AG09319 (cell line): ENCODE results near the gene SEC14L3.

ENCODE experiments used
- DNase-seq: peaks from one replicate; pipeline ENCODE4 v3.0.0-alpha.2; 2010; ENCODE audit warnings: low read depth; ENCODE audit errors: extremely low read depth
- TF ChIP-seq, protein P1 (sequence below): IDR thresholded peaks from 2 replicates; pipeline ENCODE4 v1.5.1; 2011; ENCODE audit warnings: low read depth, mild to moderate bottlenecking, inconsistent platforms, low read length, moderate library complexity

SEC14L3 gene

DNA sequence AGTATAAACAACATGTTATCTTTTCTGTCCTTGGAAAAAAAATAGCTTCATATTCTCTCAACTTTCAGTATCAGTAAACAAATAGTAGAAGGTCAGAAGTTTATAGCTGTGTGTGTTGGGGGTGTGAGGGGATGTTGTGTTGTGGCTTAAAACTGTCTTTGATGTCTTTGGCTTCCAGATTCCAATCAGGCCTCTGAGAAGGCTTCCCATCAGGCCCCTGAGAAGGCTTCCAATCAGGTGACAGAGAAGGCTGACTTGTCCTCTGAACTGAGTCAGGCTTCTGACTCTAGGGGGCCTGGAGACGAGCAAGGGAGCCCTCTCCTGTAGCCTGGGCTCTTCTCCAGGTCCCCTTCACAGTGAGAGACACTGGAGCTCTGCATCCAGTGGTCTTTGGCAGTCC lies 37.0 kb downstream of the SEC14L3 start:
- DNase-seq = no peak
- TF ChIP-seq, protein P1, sequence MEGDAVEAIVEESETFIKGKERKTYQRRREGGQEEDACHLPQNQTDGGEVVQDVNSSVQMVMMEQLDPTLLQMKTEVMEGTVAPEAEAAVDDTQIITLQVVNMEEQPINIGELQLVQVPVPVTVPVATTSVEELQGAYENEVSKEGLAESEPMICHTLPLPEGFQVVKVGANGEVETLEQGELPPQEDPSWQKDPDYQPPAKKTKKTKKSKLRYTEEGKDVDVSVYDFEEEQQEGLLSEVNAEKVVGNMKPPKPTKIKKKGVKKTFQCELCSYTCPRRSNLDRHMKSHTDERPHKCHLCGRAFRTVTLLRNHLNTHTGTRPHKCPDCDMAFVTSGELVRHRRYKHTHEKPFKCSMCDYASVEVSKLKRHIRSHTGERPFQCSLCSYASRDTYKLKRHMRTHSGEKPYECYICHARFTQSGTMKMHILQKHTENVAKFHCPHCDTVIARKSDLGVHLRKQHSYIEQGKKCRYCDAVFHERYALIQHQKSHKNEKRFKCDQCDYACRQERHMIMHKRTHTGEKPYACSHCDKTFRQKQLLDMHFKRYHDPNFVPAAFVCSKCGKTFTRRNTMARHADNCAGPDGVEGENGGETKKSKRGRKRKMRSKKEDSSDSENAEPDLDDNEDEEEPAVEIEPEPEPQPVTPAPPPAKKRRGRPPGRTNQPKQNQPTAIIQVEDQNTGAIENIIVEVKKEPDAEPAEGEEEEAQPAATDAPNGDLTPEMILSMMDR = no peak

DNA sequence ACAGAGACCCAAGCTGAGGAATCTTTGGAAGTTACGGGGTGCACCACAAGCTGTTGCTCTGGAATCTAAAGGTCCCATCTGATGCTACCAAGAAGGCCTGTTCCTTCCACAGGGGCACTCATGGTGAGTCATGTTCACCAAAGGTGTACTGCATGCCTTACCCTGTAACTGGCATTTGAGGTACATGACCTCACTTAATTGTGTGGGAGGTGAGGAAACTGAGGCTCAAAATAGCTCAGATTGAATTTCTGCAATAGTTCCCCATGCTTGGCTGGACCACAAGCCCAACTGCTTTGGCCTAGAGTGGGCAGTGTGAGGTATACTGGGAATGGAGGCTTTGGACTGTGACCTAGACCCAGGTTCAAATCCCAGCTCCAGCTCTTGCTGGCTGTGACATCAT lies 38.0 kb downstream of the SEC14L3 start:
- DNase-seq = no peak
- TF ChIP-seq, protein P1 = no peak

DNA sequence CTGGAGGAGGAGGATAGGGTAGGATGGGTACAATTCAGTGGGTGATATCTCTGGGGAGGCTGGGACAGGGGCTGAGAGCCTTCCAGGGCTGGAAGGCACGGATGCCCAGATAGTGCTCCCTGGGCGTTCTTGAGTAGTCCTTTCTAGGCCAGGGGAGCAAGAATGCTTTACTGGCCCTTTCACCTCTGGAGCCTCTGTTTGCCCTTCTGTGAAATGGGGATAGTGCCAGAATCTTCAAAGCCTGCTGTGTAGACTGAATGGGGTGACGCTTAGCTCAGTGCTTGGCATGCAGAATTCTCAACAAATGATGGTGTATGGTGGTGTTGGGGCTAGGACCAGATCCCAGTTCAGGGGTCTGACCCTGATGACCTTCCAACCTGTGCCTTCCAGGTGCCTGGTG lies 38.6 kb downstream of the SEC14L3 start:
- DNase-seq = no peak
- TF ChIP-seq, protein P1 = no peak

DNA sequence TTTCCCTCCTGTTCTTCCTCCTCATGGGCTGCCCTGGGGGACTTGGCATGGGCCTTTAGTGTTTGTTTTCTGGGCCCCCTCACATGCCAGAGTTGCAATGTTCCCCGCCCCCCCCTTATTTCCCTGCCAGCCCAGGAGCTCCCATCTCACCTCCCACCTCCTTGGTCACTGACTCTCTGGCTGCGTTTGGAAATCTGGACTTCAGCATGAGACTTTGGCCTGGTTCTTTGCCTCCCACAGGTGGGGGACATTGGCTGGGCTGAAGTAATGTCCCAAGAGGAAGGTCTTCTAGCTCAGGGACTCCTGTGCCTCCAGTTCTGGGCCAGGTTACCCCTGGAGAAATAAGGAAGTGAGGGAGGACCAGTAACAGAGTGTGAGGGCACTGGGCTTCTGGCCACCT lies 39.3 kb downstream of the SEC14L3 start:
- DNase-seq = no peak
- TF ChIP-seq, protein P1 = no peak

DNA sequence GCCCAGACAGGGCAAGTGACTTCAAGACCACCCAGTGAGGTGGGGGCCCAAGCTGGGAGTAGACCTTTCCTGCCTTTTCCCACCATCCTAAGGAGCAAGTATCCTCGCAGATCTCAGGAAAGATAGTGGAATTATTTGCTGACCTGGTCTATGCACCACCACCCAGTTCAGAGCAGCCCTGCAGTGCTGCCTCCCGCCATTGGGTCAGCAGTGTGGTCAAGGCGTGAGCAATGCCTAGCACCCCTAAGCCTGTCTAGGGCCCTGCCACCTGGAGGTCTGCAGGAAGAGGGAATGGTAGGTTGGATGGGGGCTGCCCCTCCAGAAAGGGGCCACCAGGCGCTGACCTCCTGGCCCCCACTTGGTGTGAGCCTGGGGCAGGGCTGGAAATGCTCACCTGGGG lies 39.7 kb downstream of the SEC14L3 start:
- DNase-seq = no peak
- TF ChIP-seq, protein P1 = no peak

DNA sequence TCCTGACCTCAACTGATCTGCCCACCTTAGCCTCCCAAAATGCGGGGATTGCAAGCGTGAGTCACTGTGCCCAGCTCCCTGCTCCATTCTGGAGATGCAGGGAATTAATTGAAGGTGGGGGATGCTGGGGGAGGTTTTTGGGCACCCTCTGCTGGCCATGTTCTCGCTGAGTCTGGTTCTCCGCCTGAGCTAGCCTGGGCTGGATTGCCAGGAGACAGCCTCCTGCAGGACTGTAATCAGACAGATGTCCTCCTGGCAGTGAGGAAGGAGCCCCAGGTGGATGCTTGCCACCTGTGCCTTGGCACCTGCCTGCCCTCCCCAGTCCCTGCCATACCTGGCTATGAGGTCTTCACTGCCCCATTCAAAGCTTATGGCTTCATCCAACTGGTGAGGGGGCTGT lies 40.9 kb downstream of the SEC14L3 start:
- TF ChIP-seq, protein P1 = no peak
- no peak for DNase-seq

DNA sequence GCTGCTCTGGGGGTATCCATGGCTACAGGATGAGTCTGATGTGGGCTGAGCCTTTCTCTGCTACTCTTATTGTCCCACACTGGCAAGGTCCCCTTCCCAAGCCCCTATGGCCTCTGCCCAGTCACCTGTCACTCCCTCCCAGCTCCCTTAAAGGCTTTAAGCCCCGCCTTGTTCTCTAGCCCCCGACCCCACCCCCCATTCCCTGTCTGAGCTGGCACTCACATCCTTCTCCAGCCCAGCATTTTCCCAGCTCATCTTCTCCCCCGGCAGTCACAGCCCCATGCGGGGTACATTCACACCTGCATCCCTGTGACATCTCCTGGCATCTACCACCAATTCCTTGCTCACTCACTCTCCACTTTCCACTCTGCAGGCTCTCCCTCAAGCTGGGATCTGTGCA lies 41.9 kb downstream of the SEC14L3 start:
- TF ChIP-seq, protein P1 = no peak
- DNase-seq = no peak
